GM23338 (cell line): ENCODE results near the gene GGNBP2.

Experiments used
- CTCF ChIP-seq, 2 experiments: fragments of 200-600 bp in 1 of 2; sonication (generic) in 1 of 2; conservative IDR thresholded peaks; 2 replicates each; pipeline versions ENCODE4 v1.5.1 to v1.6.1; 2016 to 2017; ENCODE audit warnings: antibody characterized with exemption in 2 of 2, low read depth in 2 of 2, mild to moderate bottlenecking in 2 of 2, moderate library complexity in 1 of 2
- EZH2 ChIP-seq: fragments of 200-600 bp; sonication (generic); IDR thresholded peaks from one replicate; pipeline ENCODE4 v1.8.0; 2017; ENCODE audit warnings: antibody characterized with exemption, mild to moderate bottlenecking, low read depth; ENCODE audit not compliant: unreplicated experiment
- EZH2phosphoT487 ChIP-seq: fragments of 200-600 bp; sonication (generic); IDR thresholded peaks from one replicate; pipeline ENCODE4 v1.8.1; 2018; ENCODE audit warnings: antibody characterized with exemption; ENCODE audit not compliant: unreplicated experiment
- JUNB ChIP-seq: IDR thresholded peaks from one replicate; pipeline ENCODE4 v1.6.1; 2016; ENCODE audit warnings: antibody characterized with exemption; ENCODE audit not compliant: unreplicated experiment
- POLR2AphosphoS5 ChIP-seq: IDR thresholded peaks from 2 replicates; pipeline ENCODE4 v1.6.1; 2016; ENCODE audit warnings: antibody characterized with exemption, low read depth
- REST ChIP-seq: IDR thresholded peaks from one replicate; pipeline ENCODE4 v1.6.1; 2018; ENCODE audit warnings: antibody characterized with exemption; ENCODE audit not compliant: unreplicated experiment
- STAT1 ChIP-seq: IDR thresholded peaks from one replicate; pipeline ENCODE4 v1.6.1; 2016; ENCODE audit warnings: antibody characterized with exemption; ENCODE audit not compliant: unreplicated experiment
- ZNF462 ChIP-seq: fragments of 250-450 bp; sonication (Bioruptor Pico); IDR thresholded peaks from 2 replicates; pipeline ENCODE4 v1.5.0; 2020; ENCODE audit warnings: mild to moderate bottlenecking, moderate library complexity

- no peak for TF ChIP-seq ZNF462
- TF ChIP-seq CTCF (conservative IDR thresholded peaks at IDR 0.05; ENCODE audit: low read depth in 2 of 2): no peak
- TF ChIP-seq EZH2: no peak
- TF ChIP-seq POLR2AphosphoS5: no peak
- TF ChIP-seq JUNB: no peak
- TF ChIP-seq REST: no peak
- TF ChIP-seq EZH2phosphoT487: no peak
- no peak for TF ChIP-seq STAT1
Measured at GRCh38 chr17:36594626-36595401, 50.1 kb downstream of the GGNBP2 start.
